Ramos (cell line): ENCODE results near the gene SCGB1D2.

Experiments
- in situ Hi-C: fragments of 300-500 bp; cut with MboI; formaldehyde crosslinking; loops from one replicate; pipeline ENCODE4 v1.14.3; 2022; ENCODE audit warnings: low sequenced_read_pairs; ENCODE audit not compliant: unreplicated experiment

Gene SCGB1D2

GRCh38 chr11:62256281-62256680, 14.2 kb downstream of the SCGB1D2 start:
- in situ Hi-C loops = no loop called here

DNA sequence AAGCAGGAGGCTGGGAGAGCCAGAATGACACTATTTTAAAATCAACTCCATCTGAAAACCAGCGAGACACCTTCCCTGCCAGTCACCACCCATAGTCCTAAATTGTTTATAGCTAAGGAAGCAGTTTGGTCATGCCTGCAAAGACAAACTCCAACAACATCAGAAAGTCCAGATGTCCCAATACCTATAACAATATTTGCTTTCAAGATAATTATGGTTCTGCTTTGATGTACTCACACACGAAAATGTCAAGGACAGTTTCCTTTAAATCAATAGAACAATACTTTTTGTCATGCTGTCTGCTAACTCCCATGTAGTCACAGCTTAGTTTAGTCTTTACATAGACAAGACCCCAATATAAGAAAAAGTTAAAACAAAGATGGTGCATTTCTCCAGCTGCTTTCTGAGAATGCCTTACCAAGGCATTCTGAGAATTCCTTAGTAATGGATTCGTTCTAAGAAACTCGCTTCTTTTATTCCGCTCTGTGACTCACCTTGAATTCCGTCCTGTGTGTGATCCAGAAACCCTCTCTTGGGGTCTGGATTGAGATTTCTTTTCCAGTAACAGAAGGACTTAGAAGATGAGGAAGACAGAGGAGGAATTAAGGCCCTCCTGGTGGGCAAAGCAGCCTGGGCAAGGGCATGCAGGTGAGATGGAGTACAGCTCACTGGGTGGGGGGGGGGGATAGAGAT, 18.4 kb downstream of the SCGB1D2 start:
- in situ Hi-C loops = no loop called here

DNA sequence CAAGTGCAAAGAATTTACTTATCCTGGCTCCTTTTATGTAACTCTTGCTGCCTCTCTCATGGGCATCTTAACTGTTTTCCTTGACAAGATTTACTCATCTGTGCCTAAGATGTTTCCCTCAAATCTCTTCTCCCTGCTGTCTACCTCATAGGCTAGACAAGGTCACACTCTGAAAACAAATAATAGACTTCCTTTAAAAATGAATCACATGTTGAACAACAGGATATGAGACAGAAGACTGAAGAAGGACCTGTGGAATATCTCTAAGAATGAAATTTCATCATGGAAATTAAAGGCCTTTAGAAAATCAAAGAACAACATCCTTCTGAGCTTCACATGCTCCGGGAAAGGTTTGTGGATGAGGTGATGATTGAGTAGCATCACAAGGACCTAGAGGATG, 22.0 kb downstream of the SCGB1D2 start:
- in situ Hi-C loops = no loop called here

DNA sequence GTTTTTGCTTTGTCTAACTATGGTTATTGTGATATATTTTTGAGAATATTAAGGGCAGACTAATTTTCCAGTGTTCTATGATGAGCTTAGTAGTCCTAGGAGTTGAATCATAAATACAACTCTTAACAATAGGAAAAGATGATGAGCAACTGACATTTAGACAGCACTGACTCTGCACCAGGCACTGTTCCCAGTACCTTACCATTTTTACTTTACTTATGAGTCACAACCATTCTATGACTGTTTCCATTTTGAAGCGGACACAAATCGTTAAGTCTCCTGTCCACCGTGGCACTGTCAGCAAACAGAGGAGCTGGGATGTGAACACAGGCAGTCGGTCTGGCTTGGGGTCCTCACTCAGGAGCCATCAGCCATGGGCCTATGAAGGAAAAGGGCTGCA, 24.5 kb downstream of the SCGB1D2 start:
- in situ Hi-C loops = no loop called here

GRCh38 chr11:62267050-62267449, 25.0 kb downstream of the SCGB1D2 start:
- in situ Hi-C loops = no loop called here

- in situ Hi-C loops = no loop called here
Measured at GRCh38 chr11:62267576-62267975, 25.5 kb downstream of the SCGB1D2 start.

DNA sequence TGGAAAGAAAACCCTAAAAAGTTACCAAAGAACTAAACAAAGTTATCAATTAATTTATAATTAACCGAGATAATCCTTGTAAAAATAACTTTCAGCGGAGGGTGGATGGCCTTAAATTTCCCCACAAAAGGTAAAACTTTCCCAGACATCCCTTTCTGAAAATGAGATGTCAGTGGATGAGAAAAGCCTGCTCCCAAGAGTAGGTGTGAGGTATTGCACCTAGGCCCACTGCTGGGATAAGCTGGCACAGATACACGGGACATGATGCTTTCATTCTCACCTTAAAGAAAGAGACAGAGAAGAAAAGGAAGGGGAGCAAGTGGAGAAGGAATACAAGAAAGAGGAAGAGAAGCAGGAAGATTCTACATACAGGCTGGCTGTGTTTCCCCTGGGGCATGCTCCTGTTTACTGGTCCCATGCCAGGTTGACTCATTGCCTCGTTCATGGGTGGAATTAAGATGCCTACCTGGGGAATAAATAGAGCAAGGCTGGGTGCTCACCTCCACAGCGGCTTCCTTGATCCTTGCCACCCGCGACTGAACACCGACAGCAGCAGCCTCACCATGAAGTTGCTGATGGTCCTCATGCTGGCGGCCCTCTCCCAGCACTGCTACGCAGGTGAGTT, 27.7 kb downstream of the SCGB1D2 start, which contains the start of gene SCGB2A2:
Gene SCGB2A2 (plus strand): TSS at position 505 of the 625 bp plus-strand sequence. CDS start 59 bp downstream, at position 564.
- in situ Hi-C loops = no loop called here

- in situ Hi-C loops = no loop called here
Measured at GRCh38 chr11:62273284-62273683, 31.2 kb downstream of the SCGB1D2 start.

GRCh38 chr11:62273789-62274275, 31.8 kb downstream of the SCGB1D2 start:
- in situ Hi-C loops = no loop called here

DNA sequence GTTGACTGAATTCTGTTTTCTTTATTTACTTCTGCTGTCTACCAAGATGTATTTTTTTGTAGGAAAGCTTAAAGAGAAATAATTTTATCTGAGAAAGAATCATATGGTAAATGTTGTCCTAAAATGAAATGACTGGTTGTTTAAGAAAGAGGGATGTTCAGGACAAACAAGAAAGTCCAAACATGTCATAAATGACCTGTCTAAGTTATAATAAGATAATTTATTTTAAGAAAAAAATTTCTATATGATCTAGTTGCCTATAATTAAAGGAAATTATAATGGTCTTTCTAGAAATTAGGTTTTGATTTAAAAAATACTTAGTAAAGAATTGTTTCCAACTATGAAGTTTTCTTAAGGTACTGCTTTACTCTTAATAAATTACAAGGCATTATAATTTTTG, 38.4 kb downstream of the SCGB1D2 start:
- in situ Hi-C loops = no loop called here
